Activated naive CD4-positive, alpha-beta T cell treated with anti-CD3 and anti-CD28 coated beads, Interleukin-2, amount 10 ng/mL, durations not matched to agents 7 days and 5 days (primary cell): ENCODE data around the gene KLHDC8B.

Source experiments
- CTCF ChIA-PET: fragments of 350-600 bp; sonication (Branson Sonifier 250); formaldehyde crosslinking; loops from one replicate; lab custom pipeline; 2021; ENCODE audit warnings: antibody characterized with exemption; lab: Charles Lee
- DNase-seq: peaks from one replicate; pipeline ENCODE4 v3.0.0-alpha.2; 2020
- H3K27ac Mint-ChIP-seq: one replicate; pipeline ENCODE4 v1.8.0; 2021; ENCODE audit warnings: mild to moderate bottlenecking, moderate library complexity, mixed read lengths
- H3K27me3 Mint-ChIP-seq: one replicate; pipeline ENCODE4 v1.8.0; 2021; ENCODE audit warnings: mild to moderate bottlenecking, mixed read lengths
- H3K36me3 Mint-ChIP-seq: one replicate; pipeline ENCODE4 v1.8.0; 2021; ENCODE audit warnings: mixed read lengths
- H3K4me1 Mint-ChIP-seq: one replicate; pipeline ENCODE4 v1.8.0; 2021; ENCODE audit warnings: mixed read lengths
- H3K4me3 Mint-ChIP-seq: one replicate; pipeline ENCODE4 v1.8.0; 2021; ENCODE audit warnings: mild to moderate bottlenecking, moderate library complexity, mixed read lengths
- H3K9me3 Mint-ChIP-seq: one replicate; pipeline ENCODE4 v1.8.0; 2021; ENCODE audit warnings: mixed read lengths

Gene KLHDC8B

GRCh38 chr3:49134471-49135265 is 36.7 kb upstream of the KLHDC8B start:
- peaks cover 66% of the 10 kb centered on the region for H3K27me3 Mint-ChIP-seq

GRCh38 chr3:49135499-49135898 is 35.9 kb upstream of the KLHDC8B start:
- no peak for DNase-seq
- H3K36me3 Mint-ChIP-seq: no peaks in the 10 kb centered on the region
- no peak overlapping the region for H3K27ac Mint-ChIP-seq
- H3K4me3 Mint-ChIP-seq: no peak overlapping the region
- H3K4me1 Mint-ChIP-seq: peaks cover 4% of the 10 kb centered on the region
- CTCF ChIA-PET: no interaction called here
- H3K9me3 Mint-ChIP-seq: no peaks in the 10 kb centered on the region
- H3K27me3 Mint-ChIP-seq: peaks cover 70% of the 10 kb centered on the region

More at GRCh38 chr3:49134471-49135265, 36.7 kb upstream of the KLHDC8B start:
- H3K36me3 Mint-ChIP-seq: no peaks in the 10 kb centered on the region
- H3K9me3 Mint-ChIP-seq: no peaks in the 10 kb centered on the region
- CTCF ChIA-PET: no interaction called here
- H3K4me3 Mint-ChIP-seq: no peak overlapping the region
- H3K4me1 Mint-ChIP-seq: peaks cover 4% of the 10 kb centered on the region
- DNase-seq: no peak
- no peak overlapping the region for H3K27ac Mint-ChIP-seq

- Mint-ChIP-seq H3K36me3 (no peaks in the 10 kb centered on the region), H3K9me3 (peaks cover 7% of the 10 kb centered on the region), H3K27me3 (peaks cover 36% of the 10 kb centered on the region), H3K4me1 (no peaks in the 10 kb centered on the region), H3K4me3 (no peak overlapping the region), H3K27ac (no peak overlapping the region)
- DNase-seq: no peak
- CTCF ChIA-PET: no interaction called here
These were observed 31.3 kb upstream of the KLHDC8B start for GRCh38 chr3:49140080-49140479.

DNA sequence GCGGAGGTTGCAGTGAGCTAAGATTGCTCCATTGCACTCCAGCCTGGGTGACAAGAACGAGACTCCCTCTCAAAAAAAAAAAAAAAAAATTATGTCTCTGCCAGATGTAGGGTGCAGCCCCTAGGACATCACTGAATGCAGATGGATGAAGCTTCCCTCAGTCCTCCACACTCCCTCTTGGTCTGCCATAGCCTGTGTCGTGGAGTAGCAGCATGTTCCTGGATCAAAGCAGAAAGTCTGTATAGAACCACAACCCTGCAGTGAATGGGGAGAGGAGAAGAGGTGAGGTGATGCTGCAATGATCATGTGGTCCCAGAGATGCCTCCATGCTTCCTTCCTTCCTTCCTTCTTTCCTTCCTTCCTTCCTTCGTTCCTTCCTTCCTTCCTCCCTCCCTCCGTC is 23.2 kb upstream of the KLHDC8B start:
- Mint-ChIP-seq H3K9me3 (no peaks in the 10 kb centered on the region), H3K36me3 (no peaks in the 10 kb centered on the region), H3K27ac (no peak overlapping the region), H3K4me1 (no peaks in the 10 kb centered on the region), H3K27me3 (peaks cover 4% of the 10 kb centered on the region), H3K4me3 (no peak overlapping the region)
- CTCF ChIA-PET: no interaction called here
- DNase-seq: no peak

DNA sequence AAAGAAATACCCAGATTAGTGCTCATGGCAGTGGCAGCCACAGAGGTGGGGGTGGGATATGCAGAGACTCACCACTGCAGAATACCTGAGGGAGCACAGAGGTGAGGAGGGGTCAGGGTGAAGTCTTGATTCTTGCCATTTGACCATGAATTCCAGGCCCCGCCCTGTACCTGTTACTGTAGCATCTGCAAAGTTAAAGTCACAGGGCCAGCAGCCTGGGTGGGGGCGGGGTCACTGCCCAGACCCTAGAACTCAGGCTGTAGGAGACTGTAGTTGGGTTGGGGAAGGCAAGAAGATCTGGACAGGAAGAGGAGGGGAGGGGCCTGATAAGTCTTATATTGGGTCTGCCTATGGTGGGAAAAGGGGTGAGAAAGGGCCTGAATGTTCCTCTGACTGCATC is 19.8 kb upstream of the KLHDC8B start:
- no peak for DNase-seq
- CTCF ChIA-PET: no interaction called here
- no peaks in the 10 kb centered on the region for H3K4me1 Mint-ChIP-seq
- no peaks in the 10 kb centered on the region for H3K36me3 Mint-ChIP-seq
- H3K4me3 Mint-ChIP-seq: no peak overlapping the region
- no peaks in the 10 kb centered on the region for H3K9me3 Mint-ChIP-seq
- peaks cover 4% of the 10 kb centered on the region for H3K27me3 Mint-ChIP-seq
- H3K27ac Mint-ChIP-seq: no peak overlapping the region

GRCh38 chr3:49153349-49153912 is 18.0 kb upstream of the KLHDC8B start:
- peaks cover 4% of the 10 kb centered on the region for H3K27me3 Mint-ChIP-seq
- H3K4me3 Mint-ChIP-seq: no peak overlapping the region
- H3K27ac Mint-ChIP-seq: no peak overlapping the region
- H3K9me3 Mint-ChIP-seq: no peaks in the 10 kb centered on the region
- no peaks in the 10 kb centered on the region for H3K36me3 Mint-ChIP-seq
- CTCF ChIA-PET: no interaction called here
- no peaks in the 10 kb centered on the region for H3K4me1 Mint-ChIP-seq
- no peak for DNase-seq

- no peak for DNase-seq
- Mint-ChIP-seq H3K4me3 (no peak overlapping the region), H3K27me3 (no peaks in the 10 kb centered on the region), H3K36me3 (peaks cover 2% of the 10 kb centered on the region), H3K27ac (no peak overlapping the region), H3K4me1 (peaks cover 11% of the 10 kb centered on the region), H3K9me3 (no peaks in the 10 kb centered on the region)
- CTCF ChIA-PET: interaction anchor here (0.6 to 1.8 kb wide), 6 partner anchors 9 to 461 kb away, joined by 3 to 6 read pairs (median 4); partner anchors contain the start of gene CCDC71
These were observed 14.1 kb upstream of the KLHDC8B start for GRCh38 chr3:49157289-49157688.

GRCh38 chr3:49158103-49158709 is 13.2 kb upstream of the KLHDC8B start:
- Mint-ChIP-seq H3K4me1 (peaks cover 15% of the 10 kb centered on the region), H3K4me3 (no peak overlapping the region), H3K36me3 (peaks cover 2% of the 10 kb centered on the region), H3K27ac (no peak overlapping the region), H3K27me3 (no peaks in the 10 kb centered on the region), H3K9me3 (no peaks in the 10 kb centered on the region)
- CTCF ChIA-PET: interaction anchor here (0.5 to 1.8 kb wide), 7 partner anchors 8 to 594 kb away, joined by 3 to 8 read pairs (median 4); partner anchors contain the start of genes CCDC71 and P4HTM
- peak; percentile 83 for DNase-seq

DNA sequence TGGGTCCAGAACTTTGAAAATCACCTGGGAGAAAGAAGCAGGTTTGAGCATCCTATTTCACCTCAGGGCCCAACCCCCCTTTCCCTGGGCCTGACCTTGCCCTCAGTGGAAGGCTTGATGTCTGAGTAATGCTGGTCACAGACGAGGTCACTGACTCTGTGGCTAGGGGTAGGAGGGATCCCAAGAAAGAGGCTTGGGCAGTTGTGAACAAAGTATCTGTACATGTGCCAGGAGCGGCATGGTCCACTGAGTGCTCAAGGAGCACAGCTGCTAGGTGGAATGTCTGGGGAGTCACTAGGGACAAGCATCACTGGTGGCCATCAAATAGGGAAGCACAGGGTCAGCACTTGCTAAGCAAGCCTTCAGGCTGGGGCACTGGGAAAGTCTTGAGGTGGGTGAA is 12.6 kb upstream of the KLHDC8B start:
- peaks cover 19% of the 10 kb centered on the region for H3K4me1 Mint-ChIP-seq
- H3K4me3 Mint-ChIP-seq: no peak overlapping the region
- peaks cover 7% of the 10 kb centered on the region for H3K36me3 Mint-ChIP-seq
- CTCF ChIA-PET: interaction anchor here (0.5 to 1.8 kb wide), 5 partner anchors 8 to 286 kb away, joined by 3 to 8 read pairs (median 4); partner anchors contain the start of genes CCDC71 and P4HTM
- no peaks in the 10 kb centered on the region for H3K9me3 Mint-ChIP-seq
- no peak overlapping the region for H3K27ac Mint-ChIP-seq
- no peaks in the 10 kb centered on the region for H3K27me3 Mint-ChIP-seq
- no peak for DNase-seq

DNA sequence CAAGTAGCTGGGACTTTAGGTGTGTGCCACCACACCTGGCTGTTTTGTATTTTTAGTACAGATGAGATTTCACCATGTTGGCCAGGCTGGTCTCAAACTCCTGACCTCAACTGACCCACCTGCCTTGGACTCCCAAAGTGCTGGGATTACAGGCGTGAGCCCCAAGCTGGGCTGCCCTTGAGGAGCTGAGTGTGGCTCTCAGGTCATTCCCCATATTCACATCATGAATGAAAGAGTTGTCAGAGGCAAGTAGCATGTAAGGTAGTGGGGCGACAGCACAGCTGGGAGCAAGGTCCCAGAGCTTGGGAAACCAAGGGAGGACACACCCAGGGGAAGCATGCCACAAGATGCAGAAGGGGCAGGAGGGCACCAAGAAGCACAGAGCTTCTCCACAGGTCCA is 10.2 kb upstream of the KLHDC8B start:
- H3K4me3 Mint-ChIP-seq: no peak overlapping the region
- no peak overlapping the region for H3K27ac Mint-ChIP-seq
- CTCF ChIA-PET: interaction anchor here (2.1 kb wide), 1 partner anchor 10 kb away, joined by 8 read pairs; the partner anchor contains the start of gene KLHDC8B
- peaks cover 20% of the 10 kb centered on the region for H3K36me3 Mint-ChIP-seq
- peaks cover 39% of the 10 kb centered on the region for H3K4me1 Mint-ChIP-seq
- no peaks in the 10 kb centered on the region for H3K27me3 Mint-ChIP-seq
- no peak for DNase-seq
- H3K9me3 Mint-ChIP-seq: no peaks in the 10 kb centered on the region

DNA sequence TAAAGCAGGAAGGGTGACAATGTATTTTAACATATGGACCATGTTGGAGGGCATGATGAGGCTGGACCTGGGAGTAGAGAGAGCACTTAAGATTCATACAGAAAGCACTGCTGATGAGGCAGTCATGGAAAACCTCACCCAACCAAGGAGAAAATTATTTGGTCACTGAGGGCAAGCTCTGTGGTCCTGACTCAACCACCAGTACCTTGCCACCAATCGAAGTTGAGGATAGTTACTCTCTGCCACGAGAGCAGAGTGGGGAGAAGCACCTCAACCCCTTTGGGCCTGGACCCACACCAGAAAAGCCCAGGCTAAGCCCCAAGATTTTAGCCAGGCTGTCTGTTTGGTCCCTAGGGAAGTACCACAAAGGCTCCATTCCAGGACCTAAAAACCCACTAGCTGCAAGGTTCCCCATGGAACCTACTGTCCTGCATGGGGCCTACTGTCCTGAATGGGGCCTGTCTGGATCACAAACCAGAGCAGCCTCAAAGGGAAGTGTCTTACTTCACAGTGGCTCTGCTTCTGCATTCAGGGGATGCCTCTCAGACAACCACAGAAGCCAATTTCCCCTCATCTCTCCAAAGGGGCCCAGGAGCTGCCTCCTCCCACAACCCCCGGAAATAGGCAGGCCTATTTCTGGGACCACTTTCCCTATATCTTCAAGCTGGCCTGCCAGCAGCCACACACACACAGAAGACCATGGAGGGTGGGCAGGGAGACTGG is 9.4 kb upstream of the KLHDC8B start:
- Mint-ChIP-seq H3K4me1 (peaks cover 46% of the 10 kb centered on the region), H3K27ac (no peak overlapping the region), H3K36me3 (peaks cover 23% of the 10 kb centered on the region), H3K4me3 (no peak overlapping the region), H3K27me3 (no peaks in the 10 kb centered on the region), H3K9me3 (no peaks in the 10 kb centered on the region)
- CTCF ChIA-PET: interaction anchor here (2.1 kb wide), 1 partner anchor 9 kb away, joined by 8 read pairs; the partner anchor contains the start of gene KLHDC8B
- DNase-seq: no peak

DNA sequence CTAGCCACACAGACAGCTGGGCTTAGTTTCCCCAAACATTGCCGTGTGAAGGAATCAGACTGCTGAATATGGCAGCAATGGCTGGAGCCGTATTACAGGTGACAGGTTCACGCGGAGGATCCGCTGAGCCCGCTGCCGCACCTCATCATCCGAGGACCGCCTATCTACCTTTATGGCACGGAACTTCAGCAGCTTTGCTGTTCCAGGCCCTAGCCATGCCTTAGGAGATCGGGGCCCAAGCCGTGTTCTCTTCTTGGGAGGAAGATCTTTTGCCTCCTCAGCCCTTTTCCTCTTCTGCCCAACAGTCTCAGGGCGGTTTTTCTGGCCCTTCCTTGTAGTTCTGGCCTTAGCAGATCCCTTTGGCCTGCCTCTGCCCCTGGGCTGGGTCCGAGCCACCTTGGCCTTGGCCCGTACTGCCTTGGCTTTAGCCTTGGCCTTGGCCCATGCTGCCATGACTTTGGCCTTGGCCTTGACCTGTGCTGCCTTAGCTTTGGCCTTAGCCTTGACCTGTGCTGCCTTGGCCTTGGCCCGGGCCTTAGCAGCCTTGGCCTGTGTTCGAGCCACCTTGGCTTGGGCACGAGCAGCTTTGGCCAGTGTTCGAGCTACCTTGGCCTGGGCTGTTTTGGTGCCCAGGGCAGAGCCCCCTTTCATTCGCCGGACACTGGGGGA is 8.5 kb upstream of the KLHDC8B start:
- Mint-ChIP-seq H3K9me3 (no peaks in the 10 kb centered on the region), H3K27me3 (peaks cover 2% of the 10 kb centered on the region), H3K4me1 (peaks cover 47% of the 10 kb centered on the region), H3K4me3 (no peak overlapping the region), H3K27ac (no peak overlapping the region), H3K36me3 (peaks cover 23% of the 10 kb centered on the region)
- CTCF ChIA-PET: interaction anchor here (2.1 kb wide), 1 partner anchor 8 kb away, joined by 8 read pairs; the partner anchor contains the start of gene KLHDC8B
- DNase-seq: no peak

DNA sequence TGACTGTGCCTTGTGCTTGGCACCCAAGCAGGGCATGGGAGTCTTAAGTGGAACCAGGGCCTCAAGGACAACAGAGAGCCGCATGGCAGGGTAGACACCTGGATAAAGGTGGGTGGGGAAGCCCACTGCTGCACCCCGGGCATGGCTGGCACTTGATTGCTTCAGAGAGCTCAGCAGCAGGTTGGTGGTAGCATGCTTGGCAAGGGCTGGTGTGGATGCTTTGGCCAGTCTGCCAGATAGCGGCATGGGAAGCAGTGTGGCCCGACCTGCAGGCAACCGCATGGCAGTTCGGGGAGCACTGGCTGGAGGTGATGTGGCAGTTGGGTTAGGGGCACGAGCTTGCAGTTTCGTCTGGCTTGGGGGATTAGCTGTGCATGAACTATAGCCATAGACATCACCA is 7.8 kb upstream of the KLHDC8B start:
- Mint-ChIP-seq H3K27me3 (peaks cover 7% of the 10 kb centered on the region), H3K36me3 (peaks cover 23% of the 10 kb centered on the region), H3K4me3 (no peak overlapping the region), H3K27ac (no peak overlapping the region), H3K9me3 (no peaks in the 10 kb centered on the region), H3K4me1 (peaks cover 47% of the 10 kb centered on the region)
- CTCF ChIA-PET: no interaction called here
- DNase-seq: no peak
